Stimulated activated CD4-positive, alpha-beta T cell treated with anti-CD3 and anti-CD28 coated beads, Interleukin-1b, Interleukin-23, amount 100 ng/mL, for 4 hours (primary cell): Measurements from ENCODE around the gene SLCO4A1.

Experiments used
- DNase-seq, 2 donors: peaks; one replicate each; pipeline ENCODE4 v3.0.0-alpha.2; 2020; ENCODE audit warnings: low read depth in 2 of 2

SLCO4A1 gene

DNA sequence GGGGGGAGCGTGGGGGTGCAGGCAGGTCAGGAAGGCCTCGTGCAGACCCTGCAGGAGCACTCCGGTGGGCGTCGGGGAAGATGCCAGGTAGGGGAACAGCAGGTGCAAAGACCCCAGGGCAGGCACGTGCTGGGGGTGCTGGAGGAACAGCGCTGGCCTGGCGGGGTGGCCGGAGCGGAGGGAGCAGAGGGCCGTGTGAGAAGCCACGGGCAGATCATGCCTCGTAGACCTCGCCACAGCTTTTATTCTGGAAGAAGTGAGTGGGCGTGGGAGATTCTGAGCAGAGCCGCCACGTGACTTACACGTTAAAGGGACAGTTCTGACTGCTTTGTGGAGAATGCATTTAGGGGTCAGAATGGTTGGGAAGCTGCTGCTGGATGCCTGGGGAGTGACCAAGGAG, 75.6 kb downstream of the SLCO4A1 start:
- DNase-seq: no peak

DNA sequence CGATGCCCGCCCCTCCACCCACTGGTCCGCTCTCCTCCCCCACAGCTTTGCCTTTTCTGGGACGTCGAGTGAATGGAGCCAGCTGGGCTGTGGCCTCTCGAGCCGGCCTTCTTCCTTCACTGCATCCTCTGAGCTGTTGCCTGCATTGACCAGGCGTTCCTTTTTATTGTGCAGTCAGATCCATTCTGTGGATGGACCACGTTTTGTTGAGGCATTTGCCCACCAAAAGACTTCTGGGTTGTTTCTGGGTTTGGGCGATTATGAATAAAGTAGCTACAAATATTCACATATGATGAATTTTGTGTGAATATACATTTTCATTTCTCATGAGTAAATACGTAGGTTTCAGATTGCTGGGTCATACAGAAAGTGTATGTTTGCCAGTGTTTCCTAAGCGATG, 76.2 kb downstream of the SLCO4A1 start:
- DNase-seq: no peak

DNA sequence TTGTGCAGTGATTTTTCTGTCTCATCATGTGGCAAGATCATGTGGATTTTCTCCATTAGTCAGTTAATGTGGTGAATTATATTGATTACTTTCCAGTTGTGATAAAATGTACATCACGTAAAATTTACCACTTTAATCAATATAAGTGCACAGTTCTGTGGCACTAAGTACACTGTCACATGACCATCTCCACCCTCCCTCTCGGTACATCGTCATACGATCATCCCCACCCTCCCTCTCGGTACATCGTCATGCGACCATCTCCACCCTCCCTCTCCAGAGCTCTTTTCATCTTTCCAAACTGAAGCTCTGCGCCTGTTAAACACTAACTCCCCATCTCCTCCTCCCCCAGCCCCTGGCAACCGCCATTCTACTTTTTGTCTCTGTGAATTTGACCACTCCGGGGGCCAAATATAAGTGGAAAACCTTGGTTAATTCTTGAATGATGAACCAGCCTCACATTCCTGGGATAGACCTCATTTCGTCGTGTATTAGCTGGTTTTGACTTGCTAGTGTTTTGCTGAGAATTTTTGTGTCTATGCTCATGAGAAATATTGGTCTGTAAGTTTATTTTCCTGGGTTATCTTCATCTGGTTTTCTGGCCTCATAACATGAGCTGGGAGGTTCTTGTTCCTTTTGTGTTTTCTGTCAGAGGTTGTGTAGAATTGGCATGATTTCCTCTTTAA, 77.1 kb downstream of the SLCO4A1 start:
- no peak for DNase-seq
